C4-2B (cell line): Measurements from ENCODE around the gene OR7C2.
"Not testable (repeated sequence)": the region's sequence is repeated elsewhere in the genome, so short reads cannot be mapped to it uniquely, and the experiment has no call there.

Source experiments
- H3K27ac ChIP-seq: fragments of 450-650 bp; 2 replicates; pipeline ENCODE4 v1.5.1; 2017
- ZFX ChIP-seq: fragments of 450-650 bp; IDR thresholded peaks from 2 replicates; pipeline ENCODE4 v1.6.1; 2017
- TF ChIP-seq, protein P1 (sequence below): fragments of 450-650 bp; conservative IDR thresholded peaks from 2 replicates; pipeline ENCODE4 v1.5.1; 2017; ENCODE audit warnings: mild to moderate bottlenecking

The OR7C2 gene

DNA sequence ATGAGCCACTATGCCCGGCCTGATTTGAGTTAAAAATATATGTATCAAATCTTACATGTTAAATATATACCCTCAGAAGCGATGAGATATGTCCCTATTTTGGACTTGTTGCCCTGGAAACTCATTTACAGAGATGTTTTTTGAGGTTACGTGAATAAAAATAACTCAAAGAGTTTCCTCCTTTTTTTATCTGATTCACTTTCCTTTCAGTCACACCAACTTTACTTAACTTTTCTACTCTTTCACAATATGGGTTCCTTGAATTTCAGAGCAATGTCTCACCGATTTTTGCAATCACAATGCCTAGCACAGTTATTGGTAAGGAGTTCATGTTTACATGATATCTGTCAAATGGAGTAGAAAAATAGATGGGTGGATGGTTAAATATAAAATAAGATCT, 2.3 kb downstream of the OR7C2 start:
- H3K27ac ChIP-seq: no peak overlapping the region

DNA sequence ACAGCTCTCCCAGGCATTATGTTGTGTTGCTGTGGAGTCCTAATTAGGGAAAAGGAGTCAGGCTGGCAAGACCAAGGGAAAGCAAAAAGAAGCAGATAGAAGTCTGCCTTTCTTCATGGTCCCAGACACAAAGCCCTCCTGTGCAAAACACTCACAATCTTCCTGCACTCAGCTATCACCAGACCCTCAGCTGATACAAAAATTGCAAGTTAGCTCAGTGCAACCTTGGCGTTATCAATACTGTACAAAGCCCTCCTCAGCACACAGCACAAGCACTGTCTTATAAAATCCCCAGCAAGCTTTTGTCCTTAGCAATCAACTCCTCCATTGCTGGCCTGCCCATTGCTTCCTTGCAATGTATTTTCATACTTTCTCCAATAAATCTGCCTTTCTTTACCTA, 3.2 kb downstream of the OR7C2 start:
- no peak for TF ChIP-seq ZFX
- TF ChIP-seq, protein P1, sequence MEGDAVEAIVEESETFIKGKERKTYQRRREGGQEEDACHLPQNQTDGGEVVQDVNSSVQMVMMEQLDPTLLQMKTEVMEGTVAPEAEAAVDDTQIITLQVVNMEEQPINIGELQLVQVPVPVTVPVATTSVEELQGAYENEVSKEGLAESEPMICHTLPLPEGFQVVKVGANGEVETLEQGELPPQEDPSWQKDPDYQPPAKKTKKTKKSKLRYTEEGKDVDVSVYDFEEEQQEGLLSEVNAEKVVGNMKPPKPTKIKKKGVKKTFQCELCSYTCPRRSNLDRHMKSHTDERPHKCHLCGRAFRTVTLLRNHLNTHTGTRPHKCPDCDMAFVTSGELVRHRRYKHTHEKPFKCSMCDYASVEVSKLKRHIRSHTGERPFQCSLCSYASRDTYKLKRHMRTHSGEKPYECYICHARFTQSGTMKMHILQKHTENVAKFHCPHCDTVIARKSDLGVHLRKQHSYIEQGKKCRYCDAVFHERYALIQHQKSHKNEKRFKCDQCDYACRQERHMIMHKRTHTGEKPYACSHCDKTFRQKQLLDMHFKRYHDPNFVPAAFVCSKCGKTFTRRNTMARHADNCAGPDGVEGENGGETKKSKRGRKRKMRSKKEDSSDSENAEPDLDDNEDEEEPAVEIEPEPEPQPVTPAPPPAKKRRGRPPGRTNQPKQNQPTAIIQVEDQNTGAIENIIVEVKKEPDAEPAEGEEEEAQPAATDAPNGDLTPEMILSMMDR: no peak
- no peak overlapping the region for H3K27ac ChIP-seq

More for the DNA sequence above, 2.3 kb downstream of the OR7C2 start:
- TF ChIP-seq ZFX: no peak
- TF ChIP-seq, protein P1: no peak

- not testable (repeated sequence) for H3K27ac ChIP-seq
Measured at GRCh38 chr19:14949413-14949812, 8.1 kb downstream of the OR7C2 start.

GRCh38 chr19:14949876-14950275, 8.6 kb downstream of the OR7C2 start:
- TF ChIP-seq, protein P1: no peak
- no peak for TF ChIP-seq ZFX
- H3K27ac ChIP-seq: no peak overlapping the region

GRCh38 chr19:14950421-14950820, 9.1 kb downstream of the OR7C2 start:
- no peak for TF ChIP-seq ZFX
- TF ChIP-seq, protein P1: no peak
- no peak overlapping the region for H3K27ac ChIP-seq

DNA sequence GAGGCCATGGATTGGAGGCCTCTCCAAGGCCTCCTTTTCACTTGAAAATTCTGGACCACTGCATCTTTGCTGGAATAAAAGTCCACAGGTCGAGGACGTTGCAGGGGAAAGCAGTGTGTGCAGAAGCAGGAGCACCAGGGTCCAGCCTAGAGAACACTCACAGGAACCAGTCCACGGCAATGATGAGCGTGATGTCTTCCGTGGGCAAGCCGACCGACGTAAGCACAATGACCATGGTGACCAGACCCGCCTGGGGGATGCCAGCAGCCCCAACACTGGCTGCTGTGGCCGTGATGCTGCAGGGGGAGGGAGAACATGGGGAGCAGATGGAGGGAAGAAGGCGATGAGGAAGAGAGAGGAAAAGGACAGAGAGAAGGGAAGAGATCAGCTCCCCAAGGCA, 11.5 kb downstream of the OR7C2 start:
- no peak overlapping the region for H3K27ac ChIP-seq
- TF ChIP-seq ZFX: no peak
- TF ChIP-seq, protein P1: no peak

DNA sequence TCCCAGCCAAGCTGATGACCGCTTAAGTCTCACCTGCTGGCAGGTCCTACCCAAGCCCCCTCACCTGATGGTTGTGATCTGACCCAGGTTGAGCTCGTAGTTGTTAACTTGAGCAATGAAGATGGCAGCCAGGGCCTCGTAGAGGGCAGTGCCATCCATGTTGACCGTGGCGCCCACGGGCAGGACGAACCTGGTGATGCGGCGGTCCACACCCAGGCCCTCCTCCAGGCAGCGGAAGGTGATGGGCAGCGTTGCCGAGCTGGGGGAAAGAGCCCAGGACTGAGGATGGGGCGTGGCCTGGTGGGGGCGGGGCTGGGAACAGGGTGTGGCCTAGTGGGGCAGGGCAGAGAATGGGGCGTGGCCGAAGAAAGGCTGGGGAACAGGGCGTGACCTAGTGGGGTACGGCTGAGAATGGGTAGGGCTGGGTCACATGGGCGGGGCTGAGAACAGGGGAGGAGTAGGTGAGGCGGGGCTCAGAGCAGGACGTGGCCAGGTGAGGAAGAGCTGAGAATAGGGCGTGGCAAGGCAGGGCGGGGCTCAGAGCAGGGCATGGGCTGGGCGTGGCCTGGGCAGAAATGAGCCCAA, 12.9 kb downstream of the OR7C2 start:
- no peak overlapping the region for H3K27ac ChIP-seq
- TF ChIP-seq, protein P1: no peak
- no peak for TF ChIP-seq ZFX

GRCh38 chr19:14957464-14957863, 16.2 kb downstream of the OR7C2 start:
- TF ChIP-seq, protein P1: no peak
- TF ChIP-seq ZFX: no peak
- H3K27ac ChIP-seq: no peak overlapping the region
